ENCODE data around the gene PCSK2.

PCSK2 gene

DNA sequence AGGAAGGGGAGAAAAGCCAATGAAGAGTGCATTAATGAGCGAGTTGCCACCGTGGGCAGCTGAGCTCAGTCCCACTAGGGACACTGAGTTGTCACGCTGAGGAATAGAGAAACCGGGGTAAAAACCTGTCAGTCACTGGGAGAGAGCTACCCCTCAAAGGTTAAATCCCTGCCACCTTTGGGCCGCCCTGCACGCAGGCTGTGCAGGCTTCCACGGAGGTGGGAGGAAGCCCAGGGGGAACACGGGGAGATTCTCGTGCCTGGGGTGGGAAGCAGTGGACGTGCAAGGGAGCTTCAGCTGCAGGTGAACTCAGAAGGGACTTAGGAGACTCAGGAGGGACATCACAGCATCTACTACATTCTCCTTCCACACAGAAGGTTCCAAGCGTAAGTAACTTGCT, 253.9 kb downstream of the PCSK2 start:
- H3K79me2 ChIP-seq (ENCODE audit: low read length) = no peaks in the 10 kb centered on the region
- no peak overlapping the region for H3K4me2 ChIP-seq (ENCODE audit: low read depth, low read length)
- no peak overlapping the region for H2AFZ ChIP-seq (ENCODE audit: low read length)
- no peaks in the 10 kb centered on the region for H3K27me3 ChIP-seq (replicated peaks; ENCODE audit: insufficient read depth, low read length)
- no peaks in the 10 kb centered on the region for H3K9me3 ChIP-seq (replicated peaks; ENCODE audit: insufficient read depth, low read length)
- H3K9me2 ChIP-seq (replicated peaks; ENCODE audit: insufficient read depth, low read length) = no peaks in the 10 kb centered on the region
- H4K20me1 ChIP-seq (ENCODE audit: insufficient read depth, low read length) = no peaks in the 10 kb centered on the region
- DNase-seq = no peak
- no peak overlapping the region for H3K9ac ChIP-seq (ENCODE audit: low read length)
- no peak overlapping the region for H3K4me3 ChIP-seq (ENCODE audit: low read length)
- H3K27ac ChIP-seq (ENCODE audit: low read length) = no peak overlapping the region
- no peaks in the 10 kb centered on the region for H3K36me3 ChIP-seq (replicated peaks; ENCODE audit: insufficient read depth, low read length)
- no peaks in the 10 kb centered on the region for H3F3A ChIP-seq (ENCODE audit: insufficient read depth, low read length)
- TF ChIP-seq EZH2phosphoT487 (IDR thresholded peaks at IDR 0.05; ENCODE audit: low read length) (no peak), EZH2 (optimal IDR thresholded peaks at IDR 0.05; ENCODE audit: low read depth, low read length) (no peak)
- TF ChIP-seq, protein P1, sequence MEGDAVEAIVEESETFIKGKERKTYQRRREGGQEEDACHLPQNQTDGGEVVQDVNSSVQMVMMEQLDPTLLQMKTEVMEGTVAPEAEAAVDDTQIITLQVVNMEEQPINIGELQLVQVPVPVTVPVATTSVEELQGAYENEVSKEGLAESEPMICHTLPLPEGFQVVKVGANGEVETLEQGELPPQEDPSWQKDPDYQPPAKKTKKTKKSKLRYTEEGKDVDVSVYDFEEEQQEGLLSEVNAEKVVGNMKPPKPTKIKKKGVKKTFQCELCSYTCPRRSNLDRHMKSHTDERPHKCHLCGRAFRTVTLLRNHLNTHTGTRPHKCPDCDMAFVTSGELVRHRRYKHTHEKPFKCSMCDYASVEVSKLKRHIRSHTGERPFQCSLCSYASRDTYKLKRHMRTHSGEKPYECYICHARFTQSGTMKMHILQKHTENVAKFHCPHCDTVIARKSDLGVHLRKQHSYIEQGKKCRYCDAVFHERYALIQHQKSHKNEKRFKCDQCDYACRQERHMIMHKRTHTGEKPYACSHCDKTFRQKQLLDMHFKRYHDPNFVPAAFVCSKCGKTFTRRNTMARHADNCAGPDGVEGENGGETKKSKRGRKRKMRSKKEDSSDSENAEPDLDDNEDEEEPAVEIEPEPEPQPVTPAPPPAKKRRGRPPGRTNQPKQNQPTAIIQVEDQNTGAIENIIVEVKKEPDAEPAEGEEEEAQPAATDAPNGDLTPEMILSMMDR (IDR thresholded peaks at IDR 0.05; ENCODE audit: low read length) = no peak
- no peaks in the 10 kb centered on the region for H3K4me1 ChIP-seq (ENCODE audit: low read length)

DNA sequence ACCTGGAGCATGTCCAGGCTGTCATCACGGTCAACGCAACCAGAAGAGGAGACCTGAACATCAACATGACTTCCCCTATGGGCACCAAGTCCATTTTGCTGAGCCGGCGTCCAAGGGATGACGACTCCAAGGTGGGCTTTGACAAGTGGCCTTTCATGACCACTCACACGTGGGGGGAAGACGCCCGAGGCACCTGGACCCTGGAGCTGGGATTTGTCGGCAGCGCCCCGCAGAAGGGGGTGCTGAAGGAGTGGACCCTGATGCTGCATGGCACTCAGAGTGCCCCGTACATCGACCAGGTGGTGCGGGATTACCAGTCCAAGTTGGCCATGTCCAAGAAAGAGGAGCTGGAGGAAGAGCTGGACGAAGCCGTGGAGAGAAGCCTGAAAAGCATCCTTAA, 254.8 kb downstream of the PCSK2 start:
- Histone ChIP-seq H4K20me1 (ENCODE audit: insufficient read depth, low read length) (no peaks in the 10 kb centered on the region), H3K9ac (ENCODE audit: low read length) (no peak overlapping the region), H3K9me2 (replicated peaks; ENCODE audit: insufficient read depth, low read length) (no peaks in the 10 kb centered on the region), H3K27me3 (replicated peaks; ENCODE audit: insufficient read depth, low read length) (no peaks in the 10 kb centered on the region), H3K36me3 (replicated peaks; ENCODE audit: insufficient read depth, low read length) (no peaks in the 10 kb centered on the region), H3K79me2 (ENCODE audit: low read length) (no peaks in the 10 kb centered on the region), H3K9me3 (replicated peaks; ENCODE audit: insufficient read depth, low read length) (no peaks in the 10 kb centered on the region), H2AFZ (ENCODE audit: low read length) (no peak overlapping the region), H3K4me3 (ENCODE audit: low read length) (no peak overlapping the region), H3K27ac (ENCODE audit: low read length) (no peak overlapping the region), H3K4me2 (ENCODE audit: low read depth, low read length) (no peak overlapping the region), H3F3A (ENCODE audit: insufficient read depth, low read length) (no peaks in the 10 kb centered on the region), H3K4me1 (ENCODE audit: low read length) (no peaks in the 10 kb centered on the region)
- TF ChIP-seq EZH2phosphoT487 (IDR thresholded peaks at IDR 0.05; ENCODE audit: low read length) (no peak), EZH2 (optimal IDR thresholded peaks at IDR 0.05; ENCODE audit: low read depth, low read length) (no peak)
- no peak for DNase-seq

- no peaks in the 10 kb centered on the region for H4K20me1 ChIP-seq (ENCODE audit: insufficient read depth, low read length)
- TF ChIP-seq EZH2 (optimal IDR thresholded peaks at IDR 0.05; ENCODE audit: low read depth, low read length) (no peak), EZH2phosphoT487 (IDR thresholded peaks at IDR 0.05; ENCODE audit: low read length) (no peak)
- TF ChIP-seq, protein P1 (IDR thresholded peaks at IDR 0.05; ENCODE audit: low read length) = no peak
- no peak overlapping the region for H2AFZ ChIP-seq (ENCODE audit: low read length)
- no peaks in the 10 kb centered on the region for H3K27me3 ChIP-seq (replicated peaks; ENCODE audit: insufficient read depth, low read length)
- H3K9ac ChIP-seq (ENCODE audit: low read length) = no peak overlapping the region
- DNase-seq = no peak
- H3F3A ChIP-seq (ENCODE audit: insufficient read depth, low read length) = no peaks in the 10 kb centered on the region
- H3K4me2 ChIP-seq (ENCODE audit: low read depth, low read length) = no peak overlapping the region
- H3K79me2 ChIP-seq (ENCODE audit: low read length) = no peaks in the 10 kb centered on the region
- no peaks in the 10 kb centered on the region for H3K9me3 ChIP-seq (replicated peaks; ENCODE audit: insufficient read depth, low read length)
- no peaks in the 10 kb centered on the region for H3K9me2 ChIP-seq (replicated peaks; ENCODE audit: insufficient read depth, low read length)
- no peak overlapping the region for H3K4me3 ChIP-seq (ENCODE audit: low read length)
- H3K36me3 ChIP-seq (replicated peaks; ENCODE audit: insufficient read depth, low read length) = no peaks in the 10 kb centered on the region
- no peak overlapping the region for H3K27ac ChIP-seq (ENCODE audit: low read length)
- no peaks in the 10 kb centered on the region for H3K4me1 ChIP-seq (ENCODE audit: low read length)
These were observed 255.7 kb downstream of the PCSK2 start for GRCh38 chr20:17482536-17482935.

GRCh38 chr20:17485017-17485416, 258.2 kb downstream of the PCSK2 start:
- Histone ChIP-seq H3K27me3 (replicated peaks; ENCODE audit: insufficient read depth, low read length) (no peaks in the 10 kb centered on the region), H3F3A (ENCODE audit: insufficient read depth, low read length) (no peaks in the 10 kb centered on the region), H3K27ac (ENCODE audit: low read length) (no peak overlapping the region), H3K4me1 (ENCODE audit: low read length) (no peaks in the 10 kb centered on the region), H3K36me3 (replicated peaks; ENCODE audit: insufficient read depth, low read length) (no peaks in the 10 kb centered on the region), H4K20me1 (ENCODE audit: insufficient read depth, low read length) (no peaks in the 10 kb centered on the region), H3K9ac (ENCODE audit: low read length) (no peak overlapping the region), H2AFZ (ENCODE audit: low read length) (no peak overlapping the region), H3K4me3 (ENCODE audit: low read length) (no peak overlapping the region), H3K9me3 (replicated peaks; ENCODE audit: insufficient read depth, low read length) (no peaks in the 10 kb centered on the region), H3K9me2 (replicated peaks; ENCODE audit: insufficient read depth, low read length) (no peaks in the 10 kb centered on the region), H3K79me2 (ENCODE audit: low read length) (no peaks in the 10 kb centered on the region), H3K4me2 (ENCODE audit: low read depth, low read length) (no peak overlapping the region)
- no peak for TF ChIP-seq EZH2 (optimal IDR thresholded peaks at IDR 0.05; ENCODE audit: low read depth, low read length)
- no peak for TF ChIP-seq EZH2phosphoT487 (IDR thresholded peaks at IDR 0.05; ENCODE audit: low read length)
- TF ChIP-seq, protein P1 (IDR thresholded peaks at IDR 0.05; ENCODE audit: low read length) = no peak
- no peak for DNase-seq
